ENCODE measurements around the gene NUAK1.

GRCh38 chr12:106179086-106179485 lies 40.3 kb upstream of the NUAK1 start:
- no peak for TF ChIP-seq CTCF (conservative IDR thresholded peaks at IDR 0.05; ENCODE audit: low read depth in 2 of 2)
- TF ChIP-seq, protein P1, sequence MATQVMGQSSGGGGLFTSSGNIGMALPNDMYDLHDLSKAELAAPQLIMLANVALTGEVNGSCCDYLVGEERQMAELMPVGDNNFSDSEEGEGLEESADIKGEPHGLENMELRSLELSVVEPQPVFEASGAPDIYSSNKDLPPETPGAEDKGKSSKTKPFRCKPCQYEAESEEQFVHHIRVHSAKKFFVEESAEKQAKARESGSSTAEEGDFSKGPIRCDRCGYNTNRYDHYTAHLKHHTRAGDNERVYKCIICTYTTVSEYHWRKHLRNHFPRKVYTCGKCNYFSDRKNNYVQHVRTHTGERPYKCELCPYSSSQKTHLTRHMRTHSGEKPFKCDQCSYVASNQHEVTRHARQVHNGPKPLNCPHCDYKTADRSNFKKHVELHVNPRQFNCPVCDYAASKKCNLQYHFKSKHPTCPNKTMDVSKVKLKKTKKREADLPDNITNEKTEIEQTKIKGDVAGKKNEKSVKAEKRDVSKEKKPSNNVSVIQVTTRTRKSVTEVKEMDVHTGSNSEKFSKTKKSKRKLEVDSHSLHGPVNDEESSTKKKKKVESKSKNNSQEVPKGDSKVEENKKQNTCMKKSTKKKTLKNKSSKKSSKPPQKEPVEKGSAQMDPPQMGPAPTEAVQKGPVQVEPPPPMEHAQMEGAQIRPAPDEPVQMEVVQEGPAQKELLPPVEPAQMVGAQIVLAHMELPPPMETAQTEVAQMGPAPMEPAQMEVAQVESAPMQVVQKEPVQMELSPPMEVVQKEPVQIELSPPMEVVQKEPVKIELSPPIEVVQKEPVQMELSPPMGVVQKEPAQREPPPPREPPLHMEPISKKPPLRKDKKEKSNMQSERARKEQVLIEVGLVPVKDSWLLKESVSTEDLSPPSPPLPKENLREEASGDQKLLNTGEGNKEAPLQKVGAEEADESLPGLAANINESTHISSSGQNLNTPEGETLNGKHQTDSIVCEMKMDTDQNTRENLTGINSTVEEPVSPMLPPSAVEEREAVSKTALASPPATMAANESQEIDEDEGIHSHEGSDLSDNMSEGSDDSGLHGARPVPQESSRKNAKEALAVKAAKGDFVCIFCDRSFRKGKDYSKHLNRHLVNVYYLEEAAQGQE (IDR thresholded peaks at IDR 0.05; ENCODE audit: unreplicated experiment), result no peak
- no peak for TF ChIP-seq POLR2AphosphoS5 (IDR thresholded peaks at IDR 0.05; ENCODE audit: low read depth)

Measured in GM23338 (cell line).